OCI-LY1 (cell line): ENCODE data around the gene TAX1BP3.

Experiments used
- EZH2 ChIP-seq: fragments of 200-600 bp; sonication (generic), shearing (Covaris generic); IDR thresholded peaks from 2 replicates; pipeline ENCODE4 v1.8.0; 2017; ENCODE audit warnings: borderline replicate concordance, mixed run types, mild to moderate bottlenecking, antibody characterized with exemption, low read length, moderate library complexity, mixed read lengths
- TF ChIP-seq, protein P1 (sequence below): fragments of 200-600 bp; sonication (generic), shearing (Covaris generic); IDR thresholded peaks from 2 replicates; pipeline ENCODE4 v1.5.1; 2017; ENCODE audit warnings: mild to moderate bottlenecking, antibody characterized with exemption, low read length, moderate library complexity, mixed read lengths

DNA sequence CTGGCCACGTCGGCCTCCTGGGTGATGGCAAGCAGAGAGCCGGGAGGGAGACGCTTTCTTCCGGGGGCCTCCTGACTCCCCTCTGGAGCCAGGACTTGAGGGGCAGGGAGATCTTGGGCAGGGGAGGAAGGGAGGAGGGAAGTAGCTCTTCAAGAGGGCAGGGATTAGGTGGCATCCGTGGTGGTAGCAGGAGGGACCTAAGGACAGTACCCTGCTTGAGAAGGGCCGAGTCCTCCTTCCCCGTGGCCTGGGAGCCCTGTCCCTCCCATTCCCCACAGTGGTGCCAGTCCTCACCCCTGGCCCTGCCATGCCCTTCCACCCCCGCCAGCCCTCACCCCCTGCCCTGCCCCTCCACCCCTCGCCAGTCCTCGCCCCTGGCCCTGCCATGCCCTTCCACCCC, 12.6 kb downstream of the TAX1BP3 start:
- TF ChIP-seq, protein P1, sequence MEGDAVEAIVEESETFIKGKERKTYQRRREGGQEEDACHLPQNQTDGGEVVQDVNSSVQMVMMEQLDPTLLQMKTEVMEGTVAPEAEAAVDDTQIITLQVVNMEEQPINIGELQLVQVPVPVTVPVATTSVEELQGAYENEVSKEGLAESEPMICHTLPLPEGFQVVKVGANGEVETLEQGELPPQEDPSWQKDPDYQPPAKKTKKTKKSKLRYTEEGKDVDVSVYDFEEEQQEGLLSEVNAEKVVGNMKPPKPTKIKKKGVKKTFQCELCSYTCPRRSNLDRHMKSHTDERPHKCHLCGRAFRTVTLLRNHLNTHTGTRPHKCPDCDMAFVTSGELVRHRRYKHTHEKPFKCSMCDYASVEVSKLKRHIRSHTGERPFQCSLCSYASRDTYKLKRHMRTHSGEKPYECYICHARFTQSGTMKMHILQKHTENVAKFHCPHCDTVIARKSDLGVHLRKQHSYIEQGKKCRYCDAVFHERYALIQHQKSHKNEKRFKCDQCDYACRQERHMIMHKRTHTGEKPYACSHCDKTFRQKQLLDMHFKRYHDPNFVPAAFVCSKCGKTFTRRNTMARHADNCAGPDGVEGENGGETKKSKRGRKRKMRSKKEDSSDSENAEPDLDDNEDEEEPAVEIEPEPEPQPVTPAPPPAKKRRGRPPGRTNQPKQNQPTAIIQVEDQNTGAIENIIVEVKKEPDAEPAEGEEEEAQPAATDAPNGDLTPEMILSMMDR = no peak
- no peak for TF ChIP-seq EZH2
